Uterus (tissue), 4 donors: ENCODE results near the gene YIF1A. TPM values are rescaled to one million over a fixed set of nuclear protein-coding genes. Genes with fewer than 3 reads are reported as not detected.

Source experiments
- DNase-seq, 2 donors: peaks; one replicate each; pipeline ENCODE4 v3.0.0-alpha.2; 2019 to 2020
- H3K27ac ChIP-seq, 2 donors: fragments of 200-600 bp; sonication (generic); 1 replicate in 1 of 2; 2 replicates in 1 of 2; pipeline ENCODE4 v1.5.1; 2016 to 2018
- H3K27me3 ChIP-seq, 2 donors: fragments of 200-600 bp; sonication (generic); one replicate each; pipeline ENCODE4 v1.5.1; 2018 to 2019; ENCODE audit warnings: control low read depth in 1 of 2
- H3K36me3 ChIP-seq, 2 donors: fragments of 200-600 bp; sonication (generic); one replicate each; pipeline ENCODE4 v1.5.1; 2019; ENCODE audit warnings: control low read depth in 1 of 2
- H3K4me1 ChIP-seq, 2 donors: fragments of 200-600 bp; sonication (generic); one replicate each; pipeline ENCODE4 v1.5.1; 2018 to 2019; ENCODE audit warnings: control low read depth in 1 of 2
- H3K4me3 ChIP-seq, 2 donors: fragments of 200-600 bp; sonication (generic); 1 replicate in 1 of 2; 2 replicates in 1 of 2; pipeline ENCODE4 v1.5.1; 2018 to 2019; ENCODE audit warnings: mild to moderate bottlenecking in 1 of 2
- H3K9me3 ChIP-seq, 2 donors: fragments of 200-600 bp; sonication (generic); one replicate each; pipeline ENCODE4 v1.5.1; 2019; ENCODE audit warnings: control low read depth in 1 of 2
- CTCF ChIP-seq, 4 experiments: fragments of 200-600 bp in 2 of 4; fragments of 450-650 bp in 2 of 4; sonication (generic) in 2 of 4; IDR thresholded peaks; one replicate each; pipeline ENCODE4 v1.5.1; 2016 to 2019; ENCODE audit warnings: antibody characterized with exemption in 4 of 4, mild to moderate bottlenecking in 2 of 4, moderate library complexity in 1 of 4
- POLR2A ChIP-seq, 2 donors: fragments of 450-650 bp; IDR thresholded peaks; one replicate each; pipeline ENCODE4 v1.6.1; 2016; ENCODE audit warnings: antibody characterized with exemption in 2 of 2, mild to moderate bottlenecking in 1 of 2, moderate library complexity in 1 of 2
- intact Hi-C: fragments of 100-400 bp; cut with DNase I; formaldehyde crosslinking; loops from one replicate; pipeline ENCODE4 v1.15.1; 2023; ENCODE audit warnings: low total_unique reads
- total RNA-seq, 4 donors: library from RNA; depleted of rRNA in 3 of 4; stranded (reverse); fragments of >200 nt in 3 of 4; gene quantifications; one replicate each; pipeline versions ENCODE4 v1.1.0 to v1.2.4, GENCODE V29; 2014 to 2023
- donor health status: DM: yes; HTN: yes; CAD: no.

YIF1A gene
- total RNA-seq, 4 donors from 2014 or later: 38.9 to 101 (median 79.1) TPM

GRCh38 chr11:66268952-66269905 lies 19.7 kb downstream of the YIF1A start:
- no peaks in the 10 kb centered on the region for H3K9me3 ChIP-seq
- TF ChIP-seq CTCF (IDR thresholded peaks at IDR 0.05): no peak
- TF ChIP-seq POLR2A (IDR thresholded peaks at IDR 0.05): no peak
- H3K4me1 ChIP-seq: peaks cover 6 to 14% of the 10 kb centered on the region in 2 donors
- H3K36me3 ChIP-seq: no peaks in the 10 kb centered on the region
- H3K27ac ChIP-seq: peak overlapping the region; percentile 97
- intact Hi-C loops: no loop called here
- no peaks in the 10 kb centered on the region for H3K27me3 ChIP-seq
- peak overlapping the region; percentile 59 to 97 for H3K4me3 ChIP-seq
- no peak for DNase-seq

- no peaks in the 10 kb centered on the region for H3K9me3 ChIP-seq
- H3K27ac ChIP-seq: peak within 1 kb of the TSS; percentile 97
- peak; percentile 100 for DNase-seq
- no peaks in the 10 kb centered on the region for H3K36me3 ChIP-seq
- peaks cover 6 to 14% of the 10 kb centered on the region in 2 donors for H3K4me1 ChIP-seq
- TF ChIP-seq POLR2A (IDR thresholded peaks at IDR 0.05): peak; percentile 81 to 82
- TF ChIP-seq CTCF (IDR thresholded peaks at IDR 0.05): peak in 1 of 4 experiments; percentile 2
- intact Hi-C loops: no loop called here
- no peaks in the 10 kb centered on the region for H3K27me3 ChIP-seq
- H3K4me3 ChIP-seq: peak within 1 kb of the TSS; percentile 59 to 97
These were observed 20.5 kb downstream of the YIF1A start, which contains the start of gene RAB1B for GRCh38 chr11:66268244-66268951. Gene RAB1B, plus strand, starts transcription at chr11:66268639. Its CDS starts 41 bp downstream, at chr11:66268680.

GRCh38 chr11:66267379-66268243 lies 21.3 kb downstream of the YIF1A start:
- Histone ChIP-seq H3K9me3 (no peaks in the 10 kb centered on the region), H3K36me3 (no peaks in the 10 kb centered on the region), H3K4me1 (peaks cover 6 to 14% of the 10 kb centered on the region in 2 donors), H3K27ac (peak overlapping the region; percentile 97), H3K27me3 (no peaks in the 10 kb centered on the region), H3K4me3 (peak overlapping the region; percentile 59 to 97)
- DNase-seq: peak; percentile 92
- intact Hi-C loops: no loop called here
- TF ChIP-seq CTCF (IDR thresholded peaks at IDR 0.05): peak in 2 of 4 experiments; percentile 10 to 51
- peak; percentile 54 to 63 for TF ChIP-seq POLR2A (IDR thresholded peaks at IDR 0.05)

GRCh38 chr11:66267039-66267378 lies 21.9 kb downstream of the YIF1A start:
- H3K4me1 ChIP-seq: peaks cover 6 to 14% of the 10 kb centered on the region in 2 donors
- H3K9me3 ChIP-seq: no peaks in the 10 kb centered on the region
- DNase-seq: no peak
- peak overlapping the region; percentile 97 for H3K27ac ChIP-seq
- H3K4me3 ChIP-seq: peak overlapping the region; percentile 59 to 97
- H3K36me3 ChIP-seq: no peaks in the 10 kb centered on the region
- H3K27me3 ChIP-seq: no peaks in the 10 kb centered on the region
- TF ChIP-seq CTCF (IDR thresholded peaks at IDR 0.05) (no peak), POLR2A (IDR thresholded peaks at IDR 0.05) (no peak)
- intact Hi-C loops: no loop called here
